HK-2 (cell line): ENCODE results near the gene CLMP.

Experiments
- DNase-seq: peaks from one replicate; pipeline ENCODE4 v3.0.0-alpha.2; 2018; ENCODE audit not compliant: unreplicated experiment

CLMP gene

GRCh38 chr11:123086305-123086704 lies 108.7 kb downstream of the CLMP start:
- DNase-seq: no peak

GRCh38 chr11:123085497-123085896 lies 109.6 kb downstream of the CLMP start:
- no peak for DNase-seq

GRCh38 chr11:123084454-123084853 lies 110.6 kb downstream of the CLMP start:
- DNase-seq: no peak

GRCh38 chr11:123083623-123084029 lies 111.4 kb downstream of the CLMP start:
- DNase-seq: peak; percentile 55

- DNase-seq: no peak
Measured at GRCh38 chr11:123082977-123083376, 112.1 kb downstream of the CLMP start.

GRCh38 chr11:123080015-123080414 lies 115.0 kb downstream of the CLMP start:
- no peak for DNase-seq

GRCh38 chr11:123076484-123076883 lies 118.6 kb downstream of the CLMP start:
- DNase-seq: no peak

GRCh38 chr11:123073343-123074057 lies 121.5 kb downstream of the CLMP start:
- DNase-seq: no peak

- no peak for DNase-seq
Measured at GRCh38 chr11:123072762-123073161, 122.3 kb downstream of the CLMP start.

GRCh38 chr11:123072332-123072761 lies 122.7 kb downstream of the CLMP start:
- no peak for DNase-seq

GRCh38 chr11:123069908-123070821 lies 124.9 kb downstream of the CLMP start:
- no peak for DNase-seq

GRCh38 chr11:123065621-123066020 lies 129.4 kb downstream of the CLMP start:
- DNase-seq: no peak

GRCh38 chr11:123063826-123064657 lies 131.0 kb downstream of the CLMP start:
- DNase-seq: no peak

GRCh38 chr11:123062892-123063825 lies 131.9 kb downstream of the CLMP start:
- DNase-seq: peak; percentile 27

- DNase-seq: peak; percentile 98
Measured at GRCh38 chr11:123062158-123062891, 132.7 kb downstream of the CLMP start.

- peak; percentile 40 for DNase-seq
Measured at GRCh38 chr11:123061403-123062157, 133.5 kb downstream of the CLMP start, which contains the start of gene HSPA8. HSPA8 (minus strand) TSS chr11:123062136; CDS start chr11:123061324, 812 bp downstream.

- peak; percentile 7 for DNase-seq
Measured at GRCh38 chr11:123060277-123061000, 134.6 kb downstream of the CLMP start.
